K562 (cell line): Measurements from ENCODE around the gene SUPT16H. TPM values are rescaled to one million over a fixed set of nuclear protein-coding genes. Genes with fewer than 3 reads are reported as not detected.

Experiments
- ARID3B ChIP-seq: fragments of 250-450 bp; sonication (Bioruptor Pico); IDR thresholded peaks from 2 replicates; pipeline ENCODE4 v1.4.0; 2020; ENCODE audit warnings: borderline replicate concordance
- HBP1 ChIP-seq: fragments of 450-650 bp; formaldehyde crosslinking; IDR thresholded peaks from 2 replicates; pipeline ENCODE4 v1.4.0; 2022; ENCODE audit warnings: missing genetic modification characterization
- HMG20B ChIP-seq: fragments of 250-450 bp; sonication (Bioruptor Pico); IDR thresholded peaks from 2 replicates; pipeline ENCODE4 v1.5.0; 2021; ENCODE audit warnings: mild to moderate bottlenecking
- ILK ChIP-seq: fragments of 450-650 bp; IDR thresholded peaks from 2 replicates; pipeline ENCODE4 v1.6.1; 2016; ENCODE audit warnings: missing genetic modification characterization, low read depth, mild to moderate bottlenecking, missing compliant biosample characterization, moderate library complexity, borderline replicate concordance
- MEIS2 ChIP-seq: fragments of 450-650 bp; IDR thresholded peaks from 2 replicates; pipeline ENCODE4 v1.6.1; 2014; ENCODE audit warnings: mild to moderate bottlenecking; ENCODE audit not compliant: partially characterized antibody
- PRPF4 ChIP-seq: fragments of 200-400 bp; formaldehyde crosslinking; IDR thresholded peaks from one replicate; pipeline ENCODE4 v1.6.1; 2017; ENCODE audit warnings: low read length, low read depth, mild to moderate bottlenecking; ENCODE audit not compliant: insufficient read depth, poor library complexity, severe bottlenecking
- RERE ChIP-seq: sonication (generic); formaldehyde crosslinking; IDR thresholded peaks from 2 replicates; pipeline ENCODE4 v1.8.0; 2023; ENCODE audit warnings: missing genetic modification reagents, mild to moderate bottlenecking, borderline replicate concordance
- TOE1 ChIP-seq, 2 experiments: fragments of 450-650 bp in 1 of 2; sonication (generic) in 1 of 2; formaldehyde crosslinking in 1 of 2; IDR thresholded peaks; 2 replicates each; pipeline versions ENCODE4 v1.7.1 to v1.8.0; 2016 to 2022; ENCODE audit warnings: borderline replicate concordance in 2 of 2, mild to moderate bottlenecking in 2 of 2, antibody characterized with exemption in 1 of 2, inconsistent platforms in 1 of 2, low read depth in 1 of 2, missing genetic modification reagents in 1 of 2, moderate library complexity in 1 of 2
- ZNF311 ChIP-seq: fragments of 250-450 bp; sonication (Bioruptor Pico); IDR thresholded peaks from 2 replicates; pipeline ENCODE4 v1.4.0; 2020; ENCODE audit warnings: mild to moderate bottlenecking, moderate library complexity
- polyA plus RNA-seq, 8 experiments: library from polyadenylated mRNA; depleted of rRNA in 4 of 8; stranded (reverse) in 5 of 8; unstranded in 3 of 8; fragments of >200 nt; fragmentation: Nextera tagmentation in 2 of 8; fragmentation: Illumina TruSeq in 1 of 8; extraction: Ambion mirVana in 2 of 8; extraction: Trizol in 1 of 8; gene quantifications; 2 replicates each; pipeline versions ENCODE4 v1.2.1 to v1.2.3, GENCODE V29; 2011 to 2014; ENCODE audit warnings: inconsistent platforms in 1 of 8, missing spikeins in 1 of 8
- total RNA-seq, 7 experiments: library from RNA; depleted of rRNA in 6 of 7; stranded (reverse); fragments of >200 nt in 6 of 7; fragmentation: Illumina TruSeq in 2 of 7; extraction: Trizol in 2 of 7; gene quantifications; 2 replicates each; pipeline versions ENCODE4 v1.2.1 to v1.2.3, GENCODE V29; 2011 to 2021; ENCODE audit warnings: low replicate concordance in 1 of 7

SUPT16H gene
- total and polyA plus RNA-seq, 9 of the 15 experiments (the other 6 are each of a cell fraction or from before 2014, with no cell fraction given), result 75.4 to 152 (median 105) TPM

- TF ChIP-seq HBP1, result no peak
- no peak for TF ChIP-seq MEIS2
- no peak for TF ChIP-seq ILK (tag)
- no peak for TF ChIP-seq ARID3B (CRISPR knock-in tag)
- TF ChIP-seq PRPF4, result no peak
- no peak for TF ChIP-seq RERE (CRISPR knock-in tag)
- TF ChIP-seq TOE1 (IDR thresholded peaks at IDR 0.05; ENCODE audit: borderline replicate concordance), result no peak
- TF ChIP-seq TOE1 (CRISPR knock-in tag; IDR thresholded peaks at IDR 0.05; ENCODE audit: borderline replicate concordance, low read depth), result no peak
- no peak for TF ChIP-seq ZNF311 (CRISPR knock-in tag)
- no peak for TF ChIP-seq HMG20B (CRISPR knock-in tag)
Measured at GRCh38 chr14:21307637-21308036, 76.2 kb downstream of the SUPT16H start (continued).
